Brain microvascular endothelial cell (primary cell): ENCODE data around the gene OXA1L.
"Not testable (repeated sequence)": the region's sequence is repeated elsewhere in the genome, so short reads cannot be mapped to it uniquely, and the experiment has no call there.

Experiments used
- DNase-seq: peaks from one replicate; pipeline ENCODE4 v3.0.0-alpha.2; 2020
- H3K27ac ChIP-seq: fragments of 250-450 bp; sonication (Bioruptor Pico); 2 replicates; pipeline ENCODE4 v1.5.1; 2020; ENCODE audit warnings: mild to moderate bottlenecking, moderate library complexity
- H3K27me3 ChIP-seq: fragments of 250-450 bp; sonication (Bioruptor Pico); replicated peaks from 2 replicates; pipeline ENCODE4 v1.5.1; 2020; ENCODE audit warnings: mild to moderate bottlenecking
- H3K36me3 ChIP-seq: fragments of 250-450 bp; sonication (Bioruptor Pico); replicated peaks from 2 replicates; pipeline ENCODE4 v1.5.1; 2020; ENCODE audit warnings: mild to moderate bottlenecking
- H3K4me3 ChIP-seq: 2 replicates; pipeline ENCODE4 v1.5.1; 2011; ENCODE audit warnings: low read depth, mild to moderate bottlenecking, control low read depth, low read length, moderate library complexity
- in situ Hi-C: cut with HindIII; loops from 2 replicates; pipeline ENCODE4 v1.10.0; 2017; ENCODE audit warnings: low sequenced_read_pairs, low pct_ligation_motif_present
- TF ChIP-seq, protein P1 (sequence below): IDR thresholded peaks from 2 replicates; pipeline ENCODE4 v1.5.1; 2011; ENCODE audit warnings: low read depth, mild to moderate bottlenecking, moderate library complexity, low read length, control low read depth, inconsistent platforms; ENCODE audit errors: missing control alignments

OXA1L gene

DNA sequence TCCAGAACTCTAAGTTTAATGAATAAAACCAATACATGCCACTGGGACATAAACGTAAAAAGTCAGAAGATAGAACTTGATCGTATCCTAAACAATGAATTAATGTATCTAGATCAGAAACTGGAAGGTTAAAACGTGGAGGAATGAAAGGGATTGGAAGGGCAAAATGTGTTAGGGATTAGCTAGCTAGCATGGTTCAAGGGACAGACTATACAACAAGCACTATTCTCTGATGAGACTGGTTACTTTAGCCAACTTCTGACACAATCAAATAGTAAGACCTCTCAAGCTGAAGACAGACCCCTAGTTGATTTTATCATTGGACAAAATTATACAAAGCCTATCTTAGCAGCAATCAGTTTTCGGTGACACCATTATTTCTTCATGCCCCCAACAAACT lies 18.7 kb upstream of the OXA1L start:
- in situ Hi-C loops, result no loop called here
- TF ChIP-seq, protein P1, sequence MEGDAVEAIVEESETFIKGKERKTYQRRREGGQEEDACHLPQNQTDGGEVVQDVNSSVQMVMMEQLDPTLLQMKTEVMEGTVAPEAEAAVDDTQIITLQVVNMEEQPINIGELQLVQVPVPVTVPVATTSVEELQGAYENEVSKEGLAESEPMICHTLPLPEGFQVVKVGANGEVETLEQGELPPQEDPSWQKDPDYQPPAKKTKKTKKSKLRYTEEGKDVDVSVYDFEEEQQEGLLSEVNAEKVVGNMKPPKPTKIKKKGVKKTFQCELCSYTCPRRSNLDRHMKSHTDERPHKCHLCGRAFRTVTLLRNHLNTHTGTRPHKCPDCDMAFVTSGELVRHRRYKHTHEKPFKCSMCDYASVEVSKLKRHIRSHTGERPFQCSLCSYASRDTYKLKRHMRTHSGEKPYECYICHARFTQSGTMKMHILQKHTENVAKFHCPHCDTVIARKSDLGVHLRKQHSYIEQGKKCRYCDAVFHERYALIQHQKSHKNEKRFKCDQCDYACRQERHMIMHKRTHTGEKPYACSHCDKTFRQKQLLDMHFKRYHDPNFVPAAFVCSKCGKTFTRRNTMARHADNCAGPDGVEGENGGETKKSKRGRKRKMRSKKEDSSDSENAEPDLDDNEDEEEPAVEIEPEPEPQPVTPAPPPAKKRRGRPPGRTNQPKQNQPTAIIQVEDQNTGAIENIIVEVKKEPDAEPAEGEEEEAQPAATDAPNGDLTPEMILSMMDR, result no peak
- no peak overlapping the region for H3K27ac ChIP-seq

DNA sequence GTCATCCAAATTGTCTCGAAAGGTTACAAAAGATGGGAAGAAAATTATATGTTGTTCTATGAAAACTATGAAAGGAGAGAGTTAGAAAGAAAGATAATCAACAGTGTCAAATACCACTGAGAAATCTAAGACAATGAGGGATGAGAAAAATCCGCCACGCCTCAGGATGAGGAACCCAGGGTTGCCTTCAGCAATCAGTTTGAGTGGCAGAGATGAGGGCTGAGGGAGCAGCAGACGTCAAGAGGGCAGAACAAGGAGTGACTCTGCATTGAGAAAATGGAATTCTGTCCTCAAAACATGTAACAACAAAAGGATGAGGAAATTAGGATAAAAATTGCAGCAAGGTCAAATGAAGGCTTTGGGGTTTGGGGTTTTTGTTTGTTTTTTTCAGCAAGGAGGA lies 18.3 kb upstream of the OXA1L start:
- Histone ChIP-seq H3K36me3 (no peaks in the 10 kb centered on the region), H3K27ac (no peak overlapping the region), H3K4me3 (no peak overlapping the region), H3K27me3 (no peaks in the 10 kb centered on the region)
- TF ChIP-seq, protein P1, result no peak
- DNase-seq, result no peak
- in situ Hi-C loops, result no loop called here

More for the DNA sequence above, 18.7 kb upstream of the OXA1L start:
- Histone ChIP-seq H3K36me3 (no peaks in the 10 kb centered on the region), H3K4me3 (no peak overlapping the region), H3K27me3 (no peaks in the 10 kb centered on the region)
- DNase-seq, result no peak

DNA sequence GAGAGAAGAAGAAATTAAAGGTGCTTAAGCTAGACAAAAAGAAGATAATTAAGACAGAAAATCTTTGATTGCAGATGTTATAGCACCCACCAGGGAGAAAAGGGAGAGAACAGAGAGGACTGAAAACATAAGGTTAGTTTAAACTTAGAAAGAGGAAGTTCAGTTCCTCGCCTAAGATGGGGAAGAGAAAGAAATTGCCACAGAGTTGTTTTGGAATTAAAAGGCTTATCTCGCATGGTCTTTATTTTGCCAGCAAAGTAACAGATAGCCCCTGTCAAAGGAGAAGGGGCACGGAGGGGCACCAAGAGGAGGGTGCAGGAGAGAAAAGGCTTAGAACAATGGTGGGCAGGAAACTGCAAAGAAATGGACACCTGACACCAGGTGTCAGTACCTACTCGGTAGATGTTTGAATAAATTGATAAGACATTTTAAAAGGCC lies 17.8 kb upstream of the OXA1L start:
- TF ChIP-seq, protein P1, result no peak
- Histone ChIP-seq H3K4me3 (no peak overlapping the region), H3K27me3 (no peaks in the 10 kb centered on the region), H3K36me3 (no peaks in the 10 kb centered on the region), H3K27ac (no peak overlapping the region)
- in situ Hi-C loops, result no loop called here
- no peak for DNase-seq

DNA sequence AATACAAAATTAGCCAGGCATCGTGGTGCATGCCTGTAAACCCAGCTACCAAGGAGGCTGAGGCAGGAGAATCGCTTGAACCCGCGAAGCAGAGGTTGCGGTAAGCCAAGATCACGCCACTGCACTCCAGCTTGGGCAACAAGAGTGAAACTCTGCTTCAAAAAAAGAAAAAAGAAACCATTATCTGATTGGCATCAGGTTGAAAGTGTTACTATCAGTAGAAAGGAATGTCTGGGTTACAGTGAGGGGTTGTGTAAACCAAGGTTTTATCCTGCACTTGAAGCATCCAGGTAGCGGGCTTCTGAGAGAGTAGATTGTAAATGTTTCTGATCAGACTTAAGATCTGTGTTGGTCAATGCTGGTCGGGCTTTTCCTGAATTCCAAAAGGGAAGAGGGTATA lies 14.1 kb upstream of the OXA1L start:
- no peak for DNase-seq
- Histone ChIP-seq H3K27ac (no peak overlapping the region), H3K27me3 (no peaks in the 10 kb centered on the region), H3K36me3 (no peaks in the 10 kb centered on the region), H3K4me3 (no peak overlapping the region)
- in situ Hi-C loops, result no loop called here
- TF ChIP-seq, protein P1, result no peak

DNA sequence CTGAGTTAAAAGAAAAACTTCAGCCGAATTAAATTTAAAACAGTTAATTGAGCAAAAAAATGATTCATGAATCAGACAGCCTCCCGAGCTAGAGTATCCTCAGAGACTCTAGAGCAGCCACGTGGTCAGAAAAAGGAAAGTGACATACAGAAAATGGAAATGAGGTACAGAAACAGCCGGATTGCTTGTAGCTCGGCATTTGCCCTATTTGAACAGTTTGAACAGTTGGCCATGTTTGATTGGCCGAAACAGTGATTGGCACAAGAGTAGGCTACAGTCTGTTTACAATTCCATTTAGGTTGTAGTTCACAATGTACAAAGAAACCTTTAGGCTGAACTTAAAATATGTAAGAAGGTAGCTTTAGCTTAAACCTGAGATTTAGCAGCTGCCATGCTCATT lies 12.9 kb upstream of the OXA1L start:
- Histone ChIP-seq H3K27me3 (no peaks in the 10 kb centered on the region), H3K4me3 (no peak overlapping the region), H3K36me3 (no peaks in the 10 kb centered on the region), H3K27ac (no peak overlapping the region)
- TF ChIP-seq, protein P1, result no peak
- DNase-seq, result no peak
- in situ Hi-C loops, result no loop called here

DNA sequence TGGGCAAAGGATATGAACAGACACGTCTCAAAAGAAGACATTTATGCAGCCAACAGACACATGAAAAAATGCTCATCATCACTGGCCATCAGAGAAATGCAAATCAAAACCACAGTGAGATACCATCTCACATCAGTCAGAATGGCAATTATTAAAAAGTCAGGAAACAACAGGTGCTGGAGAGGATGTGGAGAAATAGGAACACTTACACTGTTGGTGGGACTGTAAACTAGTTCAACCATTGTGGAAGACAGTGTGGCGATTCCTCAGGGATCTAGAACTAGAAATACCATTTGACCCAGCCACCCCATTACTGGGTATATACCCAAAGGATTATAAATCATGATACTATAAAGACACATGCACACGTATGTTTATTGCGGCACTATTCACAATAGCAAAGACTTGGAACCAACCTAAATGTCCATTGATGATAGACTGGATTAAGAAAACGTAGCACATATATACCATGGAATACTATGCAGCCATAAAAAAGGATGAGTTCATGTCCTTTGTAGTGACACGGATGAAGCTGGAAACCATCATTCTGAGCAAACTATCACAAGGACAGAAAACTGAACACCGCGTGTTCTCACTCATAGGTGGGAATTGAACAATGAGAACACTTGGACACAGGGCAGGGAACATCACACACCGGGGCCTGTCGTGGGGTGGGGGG lies 8.4 kb upstream of the OXA1L start:
- in situ Hi-C loops, H3K27ac ChIP-seq, H3K27me3 ChIP-seq, H3K4me3 ChIP-seq, H3K36me3 ChIP-seq, DNase-seq: not testable (repeated sequence)
